GM12878 (cell line): ENCODE data around the gene FLT1. TPM values are rescaled to one million over a fixed set of nuclear protein-coding genes. Genes with fewer than 3 reads are reported as not detected.

Source experiments
- ATAC-seq: fragments of 200-7000 bp; cut with Tn5 transposase; 3 replicates; pipeline ENCODE4 v1.9.1; 2020; ENCODE audit warnings: mild to moderate bottlenecking, moderate library complexity
- BruUV-seq: library from RNA; stranded (reverse); fragments of 400-500 nt; replicated peaks from 2 replicates; lab custom pipeline; 2021; lab: Mats Ljungman, UMichigan
- CTCF ChIA-PET: fragments of 300-600 bp; sonication (Branson Sonifier 250); formaldehyde crosslinking; extraction: SDS; loops from one replicate; lab custom pipeline; 2021; ENCODE audit warnings: inconsistent platforms; lab: Yijun Ruan, JAX
- POLR2A ChIA-PET: fragments of 350-600 bp; formaldehyde crosslinking; extraction: SDS; loops from one replicate; lab custom pipeline; 2021; ENCODE audit warnings: inconsistent platforms; lab: Charles Lee
- RAD21 ChIA-PET: fragments of 300-600 bp; sonication (Branson Sonifier 250); formaldehyde crosslinking; loops from one replicate; lab custom pipeline; 2023; ENCODE audit warnings: antibody characterized with exemption; ENCODE audit not compliant: unreplicated experiment; lab: Charles Lee
- SMC1A ChIA-PET: fragments of 300-600 bp; sonication (Branson Sonifier 250); formaldehyde crosslinking; loops from one replicate; lab custom pipeline; 2023; ENCODE audit not compliant: unreplicated experiment, uncharacterized antibody; lab: Charles Lee
- DNase-seq: peaks from one replicate; pipeline ENCODE4 v3.0.0-alpha.2; 2011; ENCODE audit warnings: low read depth, low spot score
- FAIRE-seq: peaks from 3 replicates; lab custom pipeline; 2011; peaks lifted over from hg19 to GRCh38; lab: Jason Lieb, UNC
- H2AFZ ChIP-seq: 2 replicates; pipeline ENCODE4 v1.6.0; 2011; ENCODE audit warnings: low read depth, low read length, control low read depth; ENCODE audit not compliant: control insufficient read depth
- H3K27ac ChIP-seq: 2 replicates; pipeline ENCODE4 v1.5.1; 2011; ENCODE audit warnings: control low read depth; ENCODE audit not compliant: control insufficient read depth, insufficient read depth
- H3K27me3 ChIP-seq, 2 experiments: replicated peaks in 1 of 2; 2 replicates each; pipeline versions ENCODE4 v1.6.0 to v1.6.1; 2011; ENCODE audit warnings: low read length in 1 of 2; ENCODE audit not compliant: control insufficient read depth in 2 of 2, insufficient read depth in 2 of 2
- H3K36me3 ChIP-seq, 2 experiments: 2 replicates each; pipeline ENCODE4 v1.5.1; 2011; ENCODE audit warnings: low read length in 1 of 2; ENCODE audit not compliant: control insufficient read depth in 2 of 2, insufficient read depth in 2 of 2
- H3K4me1 ChIP-seq: 2 replicates; pipeline ENCODE4 v1.6.1; 2011; ENCODE audit warnings: mild to moderate bottlenecking, low read length, moderate library complexity, mixed read lengths; ENCODE audit not compliant: control insufficient read depth, insufficient read depth
- H3K4me2 ChIP-seq: 2 replicates; pipeline ENCODE4 v1.6.0; 2011; ENCODE audit warnings: control low read depth; ENCODE audit not compliant: control insufficient read depth, insufficient read depth
- H3K4me3 ChIP-seq: fragments of 200-600 bp; sonication (generic); 2 replicates; pipeline ENCODE4 v1.5.1; 2016
- H3K79me2 ChIP-seq: 2 replicates; pipeline ENCODE4 v1.6.0; 2011; ENCODE audit warnings: low read length; ENCODE audit not compliant: control insufficient read depth, insufficient read depth
- H3K9ac ChIP-seq: 2 replicates; pipeline ENCODE4 v1.8.0; 2011; ENCODE audit warnings: low read length, control low read depth, mixed read lengths; ENCODE audit not compliant: control insufficient read depth, insufficient read depth
- H3K9me3 ChIP-seq: replicated peaks from 3 replicates; pipeline ENCODE4 v1.5.1; 2011; ENCODE audit warnings: mild to moderate bottlenecking, low read length; ENCODE audit not compliant: control insufficient read depth, insufficient read depth
- H4K20me1 ChIP-seq: 2 replicates; pipeline ENCODE4 v1.6.0; 2011; ENCODE audit not compliant: control insufficient read depth, insufficient read depth
- E4F1 ChIP-seq: fragments of 450-650 bp; IDR thresholded peaks from 2 replicates; pipeline ENCODE4 v1.6.1; 2018; ENCODE audit warnings: borderline replicate concordance, mild to moderate bottlenecking; ENCODE audit not compliant: partially characterized antibody
- KAT2A ChIP-seq: conservative IDR thresholded peaks from 2 replicates; pipeline ENCODE4 v1.6.1; 2011; ENCODE audit warnings: low read depth, low read length; ENCODE audit not compliant: control insufficient read depth
- ZNF384 ChIP-seq: IDR thresholded peaks from 2 replicates; pipeline ENCODE4 v1.6.1; 2012; ENCODE audit warnings: low read depth, mild to moderate bottlenecking, low read length, improper control_type of control experiment, borderline replicate concordance
- WGBS: methylation state at CpG from one replicate; pipeline ENCODE4 v1.1.6; 2016; ENCODE audit warnings: low lambda C conversion rate; ENCODE audit not compliant: insufficient replicate concordance, insufficient coverage; ENCODE audit errors: missing lambda C conversion rate; 5-methylcytosine and 5-hydroxymethylcytosine counted together
- in situ Hi-C: fragments of 300-500 bp; cut with MboI; formaldehyde crosslinking; loops from 9 replicates; pipeline ENCODE4 v1.14.3; 2018; ENCODE audit warnings: mixed read lengths
- intact Hi-C: fragments of 100-400 bp; cut with micrococcal nuclease; formaldehyde crosslinking; loops from one replicate; pipeline ENCODE4 v1.14.2; 2022; ENCODE audit not compliant: unreplicated experiment
- polyA plus RNA-seq, 11 experiments: library from polyadenylated mRNA; depleted of rRNA in 4 of 11; unstranded in 6 of 11; stranded (reverse) in 5 of 11; fragments of >200 nt; fragmentation: Nextera tagmentation in 4 of 11; fragmentation: Illumina TruSeq in 1 of 11; extraction: Ambion mirVana in 4 of 11; extraction: Trizol in 1 of 11; gene quantifications; 1 replicate in 1 of 11; 2 replicates in 10 of 11; pipeline versions ENCODE4 v1.2.1 to v1.2.3, GENCODE V29; 2011 to 2016; ENCODE audit warnings: inconsistent platforms in 2 of 11, missing spikeins in 2 of 11, low read depth in 1 of 11
- total RNA-seq, 4 experiments: library from RNA; depleted of rRNA in 3 of 4; stranded (reverse); fragments of >200 nt in 3 of 4; fragmentation: Illumina TruSeq in 1 of 4; extraction: Trizol in 1 of 4; gene quantifications; 2 replicates each; pipeline versions ENCODE4 v1.2.1 to v1.2.3, GENCODE V29; 2013 to 2021
- TF ChIP-seq, protein P1 (sequence below): IDR thresholded peaks from 2 replicates; pipeline ENCODE4 v1.6.1; 2011; ENCODE audit warnings: borderline replicate concordance, low read depth, mild to moderate bottlenecking, moderate library complexity, mixed read lengths, low read length; ENCODE audit not compliant: insufficient read depth; ENCODE audit errors: extremely low read length

Gene FLT1
- total and polyA plus RNA-seq, 10 of the 15 experiments (the other 5 are each of a cell fraction or from before 2014, with no cell fraction given), result 0.55 to 5.6 (median 0.84) TPM

DNA sequence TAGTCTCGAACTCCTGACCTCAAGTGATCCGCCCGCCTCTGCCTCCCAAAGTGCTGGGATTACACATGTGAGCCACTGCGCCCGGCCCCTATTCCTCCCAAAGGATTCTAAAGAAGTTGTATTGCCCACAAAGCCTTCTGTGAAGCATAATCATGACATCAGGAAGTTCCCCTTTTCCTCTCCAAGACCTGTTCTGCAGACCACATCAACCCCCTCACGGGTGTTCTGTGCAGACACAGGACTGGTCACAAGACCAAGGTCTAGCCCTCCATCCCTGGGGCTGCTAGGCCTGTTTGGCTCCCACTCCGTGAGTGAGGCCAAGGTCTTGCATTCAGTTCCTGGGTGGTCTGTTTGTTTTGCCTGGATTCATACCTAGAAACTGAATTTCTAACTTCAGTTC is 178.1 kb downstream of the FLT1 start:
- POLR2A ChIA-PET, result no interaction called here

More for the DNA sequence above, 178.1 kb downstream of the FLT1 start:
- Histone ChIP-seq H2AFZ (no peak overlapping the region; the same call in 1 of the 2 replicates), H3K27me3 (no peaks in the 10 kb centered on the region), H4K20me1 (no peaks in the 10 kb centered on the region), H3K36me3 (no peaks in the 10 kb centered on the region), H3K4me2 (no peak overlapping the region), H3K4me3 (no peak overlapping the region), H3K9me3 (no peaks in the 10 kb centered on the region), H3K79me2 (no peaks in the 10 kb centered on the region), H3K4me1 (no peaks in the 10 kb centered on the region), H3K27ac (no peak overlapping the region), H3K9ac (no peak overlapping the region)
- FAIRE-seq (no peak), ATAC-seq (peak; percentile 39; the same call in 2 of the 3 replicates), DNase-seq (no peak)
- RAD21 ChIA-PET, result no interaction called here
- in situ Hi-C loops (loop anchor here (25.0 kb wide), 1 partner anchor 1045 kb away; no protein-coding TSS in a partner anchor), intact Hi-C loops (no loop called here)
- CTCF ChIA-PET, result interaction anchor here (1.5 kb wide), 1 partner anchor 481 kb away, joined by 4 read pairs; no protein-coding TSS in a partner anchor
- WGBS, result 91% methylated on average over 7 of the region's 7 CpGs
- BruUV-seq, result no TSS peak
- TF ChIP-seq, protein P1, sequence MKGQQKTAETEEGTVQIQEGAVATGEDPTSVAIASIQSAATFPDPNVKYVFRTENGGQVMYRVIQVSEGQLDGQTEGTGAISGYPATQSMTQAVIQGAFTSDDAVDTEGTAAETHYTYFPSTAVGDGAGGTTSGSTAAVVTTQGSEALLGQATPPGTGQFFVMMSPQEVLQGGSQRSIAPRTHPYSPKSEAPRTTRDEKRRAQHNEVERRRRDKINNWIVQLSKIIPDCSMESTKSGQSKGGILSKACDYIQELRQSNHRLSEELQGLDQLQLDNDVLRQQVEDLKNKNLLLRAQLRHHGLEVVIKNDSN, result no peak
- TF ChIP-seq KAT2A (no peak), ZNF384 (no peak), E4F1 (no peak)
- SMC1A ChIA-PET, result interaction anchor here (2.5 kb wide), 1 partner anchor 320 kb away, joined by 9 read pairs; no protein-coding TSS in a partner anchor
